GM12873 (cell line): ENCODE results near the gene ALOX12.

Source experiments
- CTCF ChIP-seq: IDR thresholded peaks from 2 replicates; pipeline ENCODE4 v1.5.1; 2012; ENCODE audit warnings: low read depth, mild to moderate bottlenecking, moderate library complexity, low read length, control low read depth; ENCODE audit not compliant: insufficient read depth; ENCODE audit errors: missing control alignments

ALOX12 gene

GRCh38 chr17:7045492-7046126 is 49.8 kb downstream of the ALOX12 start:
- TF ChIP-seq CTCF: peak; percentile 62

GRCh38 chr17:7046127-7046724 is 50.4 kb downstream of the ALOX12 start:
- no peak for TF ChIP-seq CTCF

- TF ChIP-seq CTCF: no peak
Measured at GRCh38 chr17:7047566-7047965, 51.7 kb downstream of the ALOX12 start.

GRCh38 chr17:7048968-7049367 is 53.1 kb downstream of the ALOX12 start:
- no peak for TF ChIP-seq CTCF

GRCh38 chr17:7056386-7056785 is 60.5 kb downstream of the ALOX12 start:
- TF ChIP-seq CTCF: no peak

GRCh38 chr17:7058831-7059447 is 63.1 kb downstream of the ALOX12 start:
- TF ChIP-seq CTCF: no peak
